Stimulated activated CD4-positive, alpha-beta T cell treated with anti-CD3 and anti-CD28 coated beads, Interleukin-4, amount 100 ng/mL, for 48 hours (primary cell): ENCODE data around the gene NOXA1.
"Not testable (repeated sequence)": the region's sequence is repeated elsewhere in the genome, so short reads cannot be mapped to it uniquely, and the experiment has no call there.

Experiments used
- DNase-seq, 2 donors: peaks; one replicate each; pipeline ENCODE4 v3.0.0-alpha.2; 2020; ENCODE audit warnings: low read depth in 2 of 2

NOXA1 gene

DNA sequence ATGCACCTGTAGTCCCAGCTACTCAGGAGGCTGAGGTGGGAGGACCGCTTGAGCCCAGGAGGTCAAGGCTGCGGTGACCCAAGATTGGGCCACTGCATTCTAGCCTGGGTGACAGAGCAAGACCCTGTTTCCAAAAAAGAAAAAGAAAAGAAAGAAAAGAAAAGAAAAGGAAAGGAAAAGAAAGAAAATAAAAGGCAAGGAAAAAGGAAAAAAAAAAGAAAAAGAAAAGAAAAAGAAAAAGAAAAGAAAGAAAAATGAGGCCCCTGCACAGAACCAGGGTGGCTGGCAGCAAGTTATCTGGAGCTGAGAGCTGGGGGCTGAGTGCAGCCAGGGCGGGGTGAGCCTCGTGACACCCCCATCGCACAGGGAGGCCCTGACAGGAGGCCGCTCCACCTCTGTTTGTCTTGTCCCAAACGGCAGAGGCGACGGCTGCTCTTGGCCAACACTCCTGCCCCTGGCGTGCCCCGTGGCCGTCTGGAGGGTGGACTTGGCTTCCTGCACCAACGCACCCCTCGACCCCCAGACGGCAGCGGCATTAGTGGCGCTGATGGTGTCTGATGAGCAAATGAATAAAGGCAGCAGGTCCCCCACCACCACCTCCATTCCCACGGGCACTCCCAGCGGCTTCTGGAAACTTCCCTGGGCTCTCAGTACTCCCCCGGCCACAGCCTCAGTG is 17.0 kb upstream of the NOXA1 start:
- DNase-seq = no peak

DNA sequence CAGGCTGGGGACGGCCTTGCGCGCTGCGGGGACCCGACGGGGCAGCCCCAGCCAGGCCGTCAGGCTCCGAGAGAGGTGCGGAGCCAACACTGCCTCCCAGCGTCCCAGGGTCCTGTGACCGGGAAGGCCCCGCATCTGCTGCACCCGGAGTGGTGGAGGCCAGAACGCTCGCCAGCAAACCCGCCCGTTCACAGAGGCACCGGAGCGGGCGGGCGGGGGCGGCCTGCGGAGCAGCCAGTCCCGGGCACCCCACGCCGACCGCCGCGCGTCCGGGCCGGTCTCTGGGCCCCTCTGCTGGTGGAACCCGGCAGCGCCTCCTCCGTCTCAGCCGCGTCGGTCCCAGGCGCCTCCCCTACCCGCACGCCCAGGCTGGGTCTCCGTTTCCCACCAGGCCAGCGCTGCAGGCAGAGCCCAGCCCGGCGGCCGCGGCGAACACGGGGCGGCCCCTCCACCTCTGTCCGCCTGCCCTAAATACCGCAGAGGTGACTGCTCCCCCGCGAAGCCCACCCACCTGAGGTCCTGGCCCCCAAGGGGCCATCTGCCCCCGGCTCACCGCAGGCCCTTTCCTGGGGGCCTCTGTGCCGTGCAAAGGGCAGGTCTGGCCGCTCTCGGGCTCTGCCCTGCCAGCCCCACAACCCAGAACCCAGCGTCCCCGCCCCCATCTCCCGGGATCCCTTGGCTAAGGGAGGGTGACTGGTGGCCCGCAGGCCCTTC is 16.2 kb upstream of the NOXA1 start:
- DNase-seq = peak; percentile 53 to 66

DNA sequence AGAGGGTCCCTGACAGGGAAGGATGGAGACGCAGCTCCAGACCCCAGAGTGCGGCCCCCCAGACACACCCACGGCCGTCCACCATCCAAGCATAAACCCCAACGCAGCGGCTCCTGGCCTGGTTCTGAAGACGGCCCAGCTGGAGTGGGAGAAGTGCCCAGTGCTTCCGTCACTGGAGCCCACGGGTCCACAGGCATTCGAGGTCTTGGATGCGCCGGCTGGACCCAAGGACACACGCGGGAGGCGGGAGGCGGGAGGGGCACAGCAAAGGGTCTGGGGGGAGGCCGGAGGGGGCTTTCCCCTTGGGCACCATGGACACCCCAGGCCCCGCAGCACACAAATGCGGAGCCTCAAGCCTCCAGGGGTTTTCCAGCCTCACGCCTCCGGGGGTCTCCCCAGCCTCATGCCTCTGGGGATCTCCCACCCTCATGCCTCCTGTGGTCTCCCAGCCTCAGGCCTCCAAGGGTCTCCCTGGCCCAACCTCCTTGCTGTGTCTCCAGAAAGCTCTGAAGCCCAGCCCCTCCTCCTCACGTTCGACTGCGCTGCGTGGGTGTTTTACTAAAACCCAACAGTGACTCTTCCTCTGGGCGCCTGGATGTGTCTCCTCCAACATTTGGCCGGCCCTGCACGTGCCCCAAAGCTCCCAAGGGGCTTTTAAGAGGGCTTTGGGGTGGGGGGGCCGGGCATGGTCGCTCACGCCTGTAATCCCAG is 15.4 kb upstream of the NOXA1 start:
- no peak for DNase-seq

DNA sequence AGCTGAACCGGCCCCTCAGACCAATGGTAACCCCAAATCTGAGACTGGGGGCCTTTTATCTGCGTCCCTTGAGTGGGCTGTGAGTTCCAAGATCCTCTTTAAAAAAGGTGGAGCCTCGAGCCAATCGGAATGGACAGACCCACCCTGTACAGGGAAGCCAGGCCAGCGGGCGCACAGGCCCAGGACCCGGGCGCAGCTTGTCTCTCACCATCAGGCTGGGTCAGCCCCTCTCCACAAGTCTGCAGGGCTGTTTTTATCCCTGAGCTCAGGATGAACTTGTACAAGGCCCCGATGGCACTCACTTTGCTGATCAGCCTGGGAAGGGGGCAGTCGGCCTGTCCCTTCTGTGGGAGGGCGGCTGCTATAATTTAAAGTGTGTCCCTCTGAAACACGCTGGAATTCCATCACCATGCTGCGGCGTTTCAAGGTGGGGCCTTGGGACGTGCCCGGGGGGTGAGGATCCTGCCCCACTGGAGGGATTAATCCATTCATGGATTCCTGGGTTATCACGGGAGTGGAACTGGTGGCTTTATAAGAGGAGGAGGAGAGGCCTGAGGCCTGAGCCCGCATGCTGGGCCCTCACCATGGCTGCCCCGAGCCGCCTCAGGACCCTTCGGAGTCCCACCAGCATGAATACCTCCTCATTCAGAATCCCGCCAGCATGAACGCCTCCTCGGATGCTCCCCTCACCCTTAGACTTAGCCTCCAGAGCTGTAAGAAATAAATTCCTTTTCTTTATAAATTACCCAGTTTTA is 14.4 kb upstream of the NOXA1 start:
- DNase-seq = no peak

DNA sequence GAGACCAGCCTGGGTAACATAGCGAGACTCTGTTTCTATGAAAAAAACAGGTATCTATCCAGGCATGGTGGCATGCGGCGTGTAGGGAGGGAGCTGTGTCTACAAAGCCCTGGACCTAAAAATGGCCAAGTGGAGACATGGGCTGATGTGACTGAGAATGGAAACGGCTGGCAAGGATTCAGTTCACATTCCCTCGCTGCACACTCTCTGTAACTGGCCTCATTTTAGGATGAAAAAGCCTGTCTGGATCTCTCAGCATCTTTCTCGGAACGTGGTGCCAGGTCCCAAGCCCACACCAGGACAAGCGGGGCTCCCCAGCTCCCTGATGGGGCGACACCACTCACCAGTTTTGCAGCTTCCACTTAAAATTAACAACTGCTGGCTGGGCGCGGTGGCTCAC is 13.7 kb upstream of the NOXA1 start:
- DNase-seq = no peak

DNA sequence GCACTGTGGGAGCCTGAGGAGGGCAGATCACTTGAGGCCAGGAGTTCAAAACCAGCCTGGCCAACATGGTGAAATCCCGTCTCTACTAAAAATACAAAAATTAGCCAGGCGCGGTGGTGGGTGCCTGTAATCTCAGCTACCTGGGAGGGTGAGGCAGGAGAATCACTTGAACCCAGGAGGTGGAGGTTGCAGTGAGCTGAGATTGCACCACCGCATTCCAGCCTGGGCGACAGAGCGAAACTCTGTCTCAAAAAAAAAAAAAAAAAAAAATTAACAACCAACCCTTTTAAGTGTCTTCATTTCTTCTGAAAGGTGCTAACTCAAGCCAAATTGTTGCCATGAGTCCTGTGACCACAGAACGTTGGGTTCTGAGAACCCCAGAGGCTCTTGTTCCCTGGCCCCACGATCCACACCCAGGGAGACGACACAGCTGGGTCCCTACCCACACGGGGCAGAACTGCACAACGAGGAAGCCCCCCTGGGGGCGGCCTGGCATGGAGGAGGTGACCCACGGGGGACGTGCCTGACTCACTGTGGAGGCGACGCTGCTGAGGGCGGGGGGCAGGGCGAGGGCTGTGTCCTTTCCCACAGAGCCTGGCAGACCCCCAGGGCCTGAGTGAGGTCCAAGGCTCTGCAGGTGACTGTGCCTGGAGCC is 12.8 kb upstream of the NOXA1 start:
- DNase-seq = not testable (repeated sequence)

DNA sequence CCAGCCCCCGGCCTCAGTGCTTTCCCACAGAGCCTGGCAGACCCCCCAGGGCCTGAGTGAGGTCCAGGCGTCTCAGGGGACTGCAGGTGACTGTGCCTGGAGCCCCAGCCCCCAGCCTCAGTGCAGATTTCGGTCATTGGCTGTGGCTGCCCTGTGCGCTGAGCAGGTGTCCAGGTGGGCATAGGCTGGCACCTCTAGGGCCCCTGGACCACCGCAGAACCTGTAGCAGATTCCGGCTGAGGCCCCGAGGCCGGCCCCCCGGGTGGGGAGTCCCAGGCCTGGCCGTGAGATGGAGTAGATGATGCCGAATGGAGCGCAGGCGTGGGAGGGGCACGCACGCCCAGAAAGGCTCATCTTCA is 12.3 kb upstream of the NOXA1 start:
- no peak for DNase-seq

DNA sequence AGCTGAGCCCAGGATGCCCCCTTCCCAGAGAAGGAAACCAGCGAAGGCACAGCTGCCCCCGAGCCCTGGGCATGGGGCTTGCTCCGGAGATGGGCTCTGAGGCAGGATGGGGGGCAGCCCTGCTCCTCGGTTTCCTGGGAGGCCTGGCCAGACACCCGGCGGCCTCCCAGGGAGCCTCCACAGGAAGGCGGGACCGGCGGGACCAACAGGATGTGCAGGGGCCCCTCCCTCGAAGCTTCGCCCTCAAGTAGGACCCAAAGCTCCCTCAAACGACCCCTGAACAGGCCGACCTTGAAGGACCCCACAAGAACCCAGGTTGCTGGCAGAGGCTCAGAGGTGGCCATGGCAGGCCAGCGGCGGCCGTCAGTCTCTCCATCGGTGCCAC is 11.9 kb upstream of the NOXA1 start:
- DNase-seq = no peak

DNA sequence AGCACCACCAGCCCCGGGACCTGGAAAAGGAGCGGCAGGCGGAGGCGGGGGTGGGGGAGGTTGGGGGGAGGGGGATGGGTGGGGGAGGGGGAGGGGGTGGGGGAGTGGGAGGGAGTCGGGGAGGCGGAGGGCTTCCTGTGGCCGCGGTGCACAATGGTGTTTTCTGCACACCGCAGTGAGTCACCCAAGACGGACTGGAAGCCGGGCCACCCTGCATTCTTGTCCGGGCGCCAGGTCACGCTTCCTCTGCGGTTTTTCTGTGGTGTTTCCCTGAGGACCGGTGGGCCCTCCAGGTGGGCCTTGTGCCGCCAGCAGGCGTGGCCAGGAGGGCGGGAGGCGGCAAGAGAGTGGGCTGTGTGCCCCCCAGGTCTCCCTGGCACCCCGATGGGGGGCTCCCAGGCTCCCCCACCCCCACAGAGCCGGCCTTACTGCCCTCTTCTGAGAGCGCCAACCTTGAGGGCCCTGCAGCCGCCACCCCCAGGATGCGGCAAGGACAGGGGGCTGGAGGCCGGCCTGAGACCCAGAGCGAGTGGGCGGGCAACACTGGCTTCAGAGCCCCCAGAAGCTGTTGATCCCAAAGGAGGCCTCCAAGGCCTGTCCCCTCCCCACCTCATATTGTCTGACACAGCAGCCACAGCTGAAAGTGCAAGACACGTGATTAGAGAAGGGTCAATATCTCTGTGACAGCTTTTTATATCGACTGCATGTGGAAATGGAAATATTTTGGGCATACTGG is 11.4 kb upstream of the NOXA1 start:
- peak; percentile 16 to 46 for DNase-seq

DNA sequence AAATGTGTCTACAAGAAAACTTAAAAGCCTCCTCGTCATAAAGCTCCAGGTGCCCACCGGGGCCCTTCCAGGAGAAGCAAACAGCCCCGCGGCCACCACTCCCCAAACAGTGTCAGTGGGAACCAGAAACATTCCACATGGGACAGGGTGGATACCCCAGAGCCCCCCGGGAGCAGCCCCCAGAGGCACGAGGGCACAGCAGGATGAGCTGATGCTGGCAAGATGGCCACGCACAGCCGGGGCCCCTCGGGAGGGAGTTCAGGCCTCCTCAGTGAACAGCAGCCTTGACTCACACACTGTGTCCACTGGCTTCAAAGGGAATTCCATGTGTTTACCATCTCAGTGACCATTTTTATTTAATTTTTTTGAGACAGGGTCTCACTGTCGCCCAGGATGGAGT is 10.8 kb upstream of the NOXA1 start:
- DNase-seq = no peak

DNA sequence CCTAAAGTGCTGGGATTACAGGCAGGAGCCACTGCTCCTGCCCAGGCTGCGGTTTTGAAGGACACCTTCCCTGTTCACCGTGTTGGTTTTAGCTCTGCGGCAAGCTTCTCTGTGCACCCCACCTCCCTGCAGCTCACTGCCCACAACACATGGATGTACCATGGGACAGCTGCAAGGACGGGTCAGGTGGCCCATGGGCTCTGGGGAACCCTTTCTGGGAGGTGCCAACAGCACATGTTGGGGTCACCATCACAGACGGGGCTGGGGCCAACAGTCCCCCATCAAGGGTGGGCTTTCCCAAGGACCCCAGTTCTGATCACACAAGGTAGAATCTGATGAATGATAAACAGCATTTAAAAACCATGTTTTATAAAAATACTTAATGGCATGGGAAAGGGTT is 7.7 kb upstream of the NOXA1 start:
- no peak for DNase-seq

DNA sequence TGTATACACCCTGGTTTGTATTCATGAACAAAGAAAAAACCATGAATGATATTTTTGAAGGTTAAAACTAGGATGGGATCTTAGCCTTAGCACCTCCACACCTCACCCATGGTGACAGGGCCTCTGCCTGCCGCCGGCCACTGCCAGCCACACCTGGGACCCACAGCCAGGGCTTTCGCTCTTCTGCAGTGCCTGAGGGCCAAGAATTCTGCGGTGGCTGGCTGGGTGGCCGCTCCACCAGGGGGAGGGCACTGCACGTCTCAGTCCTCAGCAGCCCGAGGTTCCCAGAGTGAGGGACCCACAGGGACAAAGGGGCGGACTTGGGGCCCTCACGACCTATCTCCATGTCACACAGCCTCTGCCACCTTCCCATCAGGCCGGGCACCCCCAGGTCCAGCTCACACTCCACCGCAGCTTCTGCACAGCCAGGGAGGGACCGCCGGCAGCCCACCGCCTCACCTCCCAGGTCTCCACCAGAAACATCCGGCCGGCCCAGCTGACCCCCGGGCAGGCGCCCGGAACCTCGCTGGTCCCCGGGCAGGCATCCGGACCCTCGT is 7.1 kb upstream of the NOXA1 start:
- DNase-seq = no peak

DNA sequence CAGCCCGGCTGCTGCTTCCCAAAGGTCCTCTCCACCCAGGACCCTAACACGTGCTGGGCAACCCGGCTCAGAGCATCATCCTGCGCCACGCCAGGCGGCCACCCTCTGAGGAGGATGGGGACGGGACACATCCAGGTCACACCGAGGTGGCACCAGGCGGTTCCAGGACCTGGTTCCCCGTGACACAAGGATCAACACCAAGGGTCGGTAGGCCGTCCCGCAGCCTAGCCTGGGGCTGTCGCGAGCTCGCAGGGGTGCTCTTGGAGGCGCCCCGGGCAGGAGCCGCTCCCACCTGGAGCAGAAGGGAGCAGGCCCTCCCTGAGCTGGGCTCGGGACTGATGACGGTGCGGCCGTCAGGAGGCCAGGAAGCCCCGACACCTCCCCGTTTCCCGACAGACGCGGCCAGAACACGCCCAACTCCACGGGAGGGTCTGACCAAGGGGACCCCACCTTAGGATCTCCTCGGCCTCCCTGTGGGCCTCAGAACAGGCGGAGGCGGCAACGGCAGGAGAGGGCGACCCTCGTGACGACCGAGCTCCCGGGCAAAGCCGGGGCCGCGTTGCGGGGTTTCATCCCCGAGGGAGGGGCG is 6.5 kb upstream of the NOXA1 start:
- no peak for DNase-seq

DNA sequence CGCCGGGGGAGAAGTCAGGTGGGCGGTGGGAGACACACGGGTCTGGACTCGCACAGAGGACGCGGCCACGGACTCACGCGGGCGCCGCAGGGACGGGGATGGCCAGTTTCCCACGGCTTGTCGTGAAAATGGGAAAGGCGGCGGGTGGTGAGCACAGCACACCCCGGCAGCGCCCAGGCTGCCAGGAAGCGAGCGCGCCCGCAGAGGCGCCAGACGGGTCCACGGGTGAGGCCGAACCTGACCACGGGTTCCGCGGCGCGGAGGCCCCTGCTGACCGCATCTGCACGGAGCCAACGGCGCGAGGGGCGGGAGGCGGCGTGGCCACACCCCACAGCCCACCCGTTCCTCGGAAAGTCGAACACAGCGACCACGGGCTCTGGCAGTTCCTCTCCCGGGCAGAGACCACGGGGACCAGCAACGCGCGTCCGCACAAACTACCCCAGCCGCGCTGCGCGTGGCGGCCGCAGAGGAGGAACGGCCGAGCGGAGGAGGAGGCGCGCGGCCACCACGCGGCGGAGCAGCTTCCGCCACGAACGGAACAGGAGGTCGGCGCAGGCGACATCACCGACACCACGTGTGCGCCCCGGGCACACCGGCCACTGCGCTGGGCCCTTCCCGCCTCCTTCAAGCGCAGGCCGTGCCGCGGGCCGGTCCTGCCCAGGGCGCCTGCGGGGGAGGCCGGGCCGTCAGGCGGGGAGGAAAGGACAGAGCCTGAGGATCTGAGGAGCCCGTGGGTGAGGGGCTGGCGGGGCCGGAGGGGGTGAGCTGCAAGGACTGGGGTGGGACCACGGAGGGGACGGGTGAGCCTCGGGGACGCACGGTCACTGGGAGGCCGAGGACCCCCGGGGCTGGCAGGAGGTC is 5.8 kb upstream of the NOXA1 start:
- no peak for DNase-seq

DNA sequence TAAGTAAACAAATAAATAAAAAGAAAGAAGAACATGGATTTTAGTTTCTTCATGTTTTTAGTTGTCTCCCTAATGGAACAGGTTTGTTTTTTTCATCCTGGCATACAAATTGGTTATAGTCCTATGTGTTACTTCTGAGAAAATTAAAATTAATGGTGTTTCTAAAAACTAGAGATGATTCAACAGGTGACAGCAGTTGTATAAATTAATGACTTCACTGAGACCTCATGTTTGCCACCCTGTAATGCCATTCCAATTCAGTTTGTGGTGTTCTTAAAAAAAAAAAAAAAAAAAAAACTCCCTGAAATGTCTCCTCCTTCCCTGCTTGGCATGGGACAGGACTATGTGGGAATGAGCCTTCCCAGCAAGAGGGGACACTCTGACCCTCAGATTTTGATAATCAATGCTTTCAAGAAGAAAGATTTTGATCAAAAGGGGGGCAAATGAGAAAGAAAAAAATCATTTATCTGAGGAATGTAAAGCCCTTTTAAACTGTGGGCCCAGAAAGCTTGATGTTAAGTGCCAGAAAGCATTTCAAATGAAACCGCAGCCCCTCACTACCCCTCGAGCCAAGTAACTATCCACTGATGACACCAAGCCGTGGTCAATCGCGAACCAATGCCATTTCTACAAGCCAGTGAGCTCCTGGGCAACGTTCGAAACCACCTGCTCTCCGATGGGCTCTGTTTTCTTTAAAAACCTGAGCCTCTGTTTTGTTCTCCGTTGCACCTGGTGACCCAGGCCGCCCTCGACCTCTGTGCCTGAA is 1.2 kb upstream of the NOXA1 start:
- DNase-seq = no peak

DNA sequence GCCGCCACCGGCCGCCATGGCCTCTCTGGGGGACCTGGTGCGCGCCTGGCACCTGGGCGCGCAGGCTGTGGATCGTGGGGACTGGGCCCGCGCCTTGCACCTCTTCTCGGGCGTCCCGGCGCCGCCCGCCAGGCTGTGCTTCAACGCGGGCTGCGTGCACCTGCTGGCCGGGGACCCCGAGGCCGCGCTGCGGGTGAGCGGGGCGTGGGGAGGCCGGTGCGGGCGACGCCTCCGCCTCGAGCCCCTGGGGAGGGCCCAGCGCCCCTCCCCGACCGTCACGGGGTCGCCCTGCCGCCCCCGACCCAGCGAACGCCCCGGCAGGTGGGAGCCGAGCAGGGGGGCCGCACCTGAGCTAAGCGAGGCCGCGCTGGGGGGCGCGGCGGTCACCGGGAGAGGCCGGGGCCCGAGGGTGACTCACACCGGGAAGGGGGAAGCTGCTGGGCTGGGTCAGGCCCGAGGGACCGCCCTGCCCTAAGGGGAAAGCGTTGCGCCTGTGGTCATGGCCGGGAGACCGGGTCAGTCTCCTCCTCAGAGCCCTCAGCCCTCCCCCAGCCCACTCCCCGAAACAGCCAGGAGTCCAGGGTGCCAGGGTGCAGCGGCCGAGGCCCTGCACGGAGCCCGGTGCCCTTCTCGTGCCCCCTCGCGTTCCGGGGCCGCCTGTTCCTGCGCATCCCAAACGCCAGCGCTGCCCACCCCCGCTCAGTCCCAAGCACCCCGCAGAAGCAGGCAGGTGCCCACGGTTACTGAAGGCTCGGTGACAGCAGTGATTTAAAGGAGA is 510 bp downstream of the NOXA1 start:
- no peak for DNase-seq

DNA sequence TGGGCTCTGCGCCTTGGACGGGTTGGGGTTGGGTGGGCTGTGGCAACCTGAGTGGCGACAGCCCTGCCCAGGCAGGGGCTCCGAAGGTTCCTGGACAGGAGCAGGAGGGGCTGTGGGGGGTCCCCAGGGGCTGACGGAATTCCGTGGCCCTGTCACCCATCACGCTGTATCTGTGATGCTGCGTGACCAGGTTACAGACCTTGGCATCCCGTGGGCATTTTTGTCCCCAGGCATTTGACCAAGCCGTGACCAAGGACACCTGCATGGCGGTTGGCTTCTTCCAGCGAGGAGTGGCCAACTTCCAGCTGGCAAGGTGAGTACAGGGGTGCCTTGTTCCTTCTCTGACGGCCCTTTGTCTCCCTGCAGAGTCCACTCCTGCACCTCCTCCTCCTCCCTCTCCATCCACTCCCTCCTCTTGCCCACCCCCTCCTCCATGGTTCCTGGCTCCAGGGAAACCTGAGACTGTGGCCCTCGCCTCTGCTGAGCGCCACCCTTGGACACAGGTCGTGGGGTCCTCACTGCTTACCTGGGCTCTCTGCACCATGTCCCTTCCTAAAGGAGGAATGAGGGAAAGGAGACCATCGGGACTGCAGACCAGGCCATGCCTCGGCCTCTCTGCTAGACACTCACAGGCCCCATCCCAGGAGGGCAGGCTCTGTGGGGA is 3.0 kb downstream of the NOXA1 start:
- DNase-seq = no peak
